ENCODE measurements around the gene ZNF454.

GRCh38 chr5:178986326-178986960 is 45.4 kb downstream of the ZNF454 start:
- TF ChIP-seq CTCF (IDR thresholded peaks at IDR 0.05) (no peak), ZFX (IDR thresholded peaks at IDR 0.05; ENCODE audit: borderline replicate concordance) (no peak)

All from 22Rv1 (cell line).